ENCODE results near the gene STYXL2. TPM values are rescaled to one million over a fixed set of nuclear protein-coding genes. Genes with fewer than 3 reads are reported as not detected.

The STYXL2 gene
- total RNA-seq, 1 experiment from 2014 or later = not detected

DNA sequence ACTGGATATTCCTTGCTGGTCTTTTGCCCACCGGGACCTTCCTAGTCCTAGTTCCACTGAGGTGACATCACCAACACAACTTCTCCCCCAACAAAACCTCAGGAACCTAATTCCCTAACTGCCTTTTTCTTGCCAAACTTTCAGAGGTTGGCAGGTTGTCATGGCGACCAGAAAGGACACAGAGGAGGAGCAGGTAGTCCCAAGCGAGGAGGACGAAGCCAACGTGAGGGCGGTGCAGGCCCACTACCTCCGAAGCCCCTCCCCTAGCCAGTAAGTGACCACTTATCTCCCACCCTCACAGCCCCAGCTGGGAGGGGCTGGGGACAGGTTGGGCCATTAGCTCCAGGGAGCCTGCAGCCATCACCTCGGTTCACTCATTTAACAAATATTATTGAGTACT, 815 bp downstream of the STYXL2 start:
- no peak for ATAC-seq
- Histone ChIP-seq H3K4me3 (ENCODE audit: low read depth in 2 of 2, low read length in 2 of 2) (no peak overlapping the region), H3K4me1 (ENCODE audit: control insufficient read depth, insufficient read depth, low read length) (no peaks in the 10 kb centered on the region), H3K27ac (ENCODE audit: low read length) (no peak overlapping the region), H3K27me3 (ENCODE audit: control insufficient read depth, insufficient read depth, low read length) (no peaks in the 10 kb centered on the region), H3K36me3 (ENCODE audit: control insufficient read depth, insufficient read depth, low read length) (no peaks in the 10 kb centered on the region), H3K9me3 (ENCODE audit: control insufficient read depth, insufficient read depth, low read depth, low read length) (no peaks in the 10 kb centered on the region)
- ChIA-PET CTCF (no interaction called here), POLR2A (no interaction called here)
- in situ Hi-C loops (cut with HindIII; ENCODE audit: low pct_unique_long_range_greater_than_20kb, low sequenced_read_pairs) (no loop called here), intact Hi-C loops (cut with micrococcal nuclease; ENCODE audit: unreplicated experiment) (no loop called here)
- DNase-seq (ENCODE audit: low read depth, low spot score) = no peak
- TF ChIP-seq REST (IDR thresholded peaks at IDR 0.05; ENCODE audit: insufficient read depth in 1 of 2, low read depth in 2 of 2, low read length in 1 of 2) (no peak), CTCF (IDR thresholded peaks at IDR 0.05) (no peak), SIN3A (IDR thresholded peaks at IDR 0.05; ENCODE audit: borderline replicate concordance, insufficient read depth, low read depth, low read length) (no peak), POLR2AphosphoS5 (IDR thresholded peaks at IDR 0.05; ENCODE audit: low read depth, low read length) (no peak), TCF7L2 (IDR thresholded peaks at IDR 0.05; ENCODE audit: low read depth, low read length) (no peak)
- no TSS peak for BruUV-seq (replicated peaks)

DNA sequence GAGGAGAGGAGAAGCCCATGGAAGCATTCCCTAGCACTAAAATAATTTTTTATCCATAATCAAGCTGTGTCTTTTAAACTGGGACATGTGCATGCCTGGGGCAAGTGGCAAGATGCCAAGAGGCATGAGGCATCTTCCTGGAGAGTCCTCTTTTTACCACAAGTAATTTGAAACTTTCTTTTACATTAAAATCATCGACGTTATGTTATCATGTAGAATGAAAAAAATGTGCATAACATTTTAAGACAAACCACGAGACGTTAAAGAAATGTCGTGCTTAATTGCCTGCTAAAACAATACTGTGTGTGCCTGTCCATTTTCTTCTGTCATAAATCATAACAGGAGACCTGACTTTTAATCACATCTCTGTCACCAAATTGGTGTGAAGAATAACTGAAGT, 1.5 kb downstream of the STYXL2 start:
- POLR2A ChIA-PET = no interaction called here
- no peaks in the 10 kb centered on the region for H3K9me3 ChIP-seq (ENCODE audit: control insufficient read depth, insufficient read depth, low read depth, low read length)
- intact Hi-C loops (cut with micrococcal nuclease; ENCODE audit: unreplicated experiment) (no loop called here), in situ Hi-C loops (cut with HindIII; ENCODE audit: low pct_unique_long_range_greater_than_20kb, low sequenced_read_pairs) (no loop called here)
- no peaks in the 10 kb centered on the region for H3K4me1 ChIP-seq (ENCODE audit: control insufficient read depth, insufficient read depth, low read length)
- CTCF ChIA-PET = no interaction called here
- no TSS peak for BruUV-seq (replicated peaks)
- no peak overlapping the region for H3K4me3 ChIP-seq (ENCODE audit: low read depth in 2 of 2, low read length in 2 of 2)
- H3K36me3 ChIP-seq (ENCODE audit: control insufficient read depth, insufficient read depth, low read length) = no peaks in the 10 kb centered on the region
- H3K27me3 ChIP-seq (ENCODE audit: control insufficient read depth, insufficient read depth, low read length) = no peaks in the 10 kb centered on the region
- DNase-seq (ENCODE audit: low read depth, low spot score) = no peak
- H3K27ac ChIP-seq (ENCODE audit: low read length) = no peak overlapping the region
- TF ChIP-seq SIN3A (IDR thresholded peaks at IDR 0.05; ENCODE audit: borderline replicate concordance, insufficient read depth, low read depth, low read length) (no peak), CTCF (IDR thresholded peaks at IDR 0.05) (no peak), POLR2AphosphoS5 (IDR thresholded peaks at IDR 0.05; ENCODE audit: low read depth, low read length) (no peak), TCF7L2 (IDR thresholded peaks at IDR 0.05; ENCODE audit: low read depth, low read length) (no peak), REST (IDR thresholded peaks at IDR 0.05; ENCODE audit: insufficient read depth in 1 of 2, low read depth in 2 of 2, low read length in 1 of 2) (no peak)
- no peak for ATAC-seq

All from Panc1 (cell line).